ENCODE data around the gene E2F6. TPM values are rescaled to one million over a fixed set of nuclear protein-coding genes. Genes with fewer than 3 reads are reported as not detected.

Gene E2F6
- total and polyA plus RNA-seq, 2 of the 13 experiments (the other 11 are each of a cell fraction or from before 2014, with no cell fraction given): 27.3 to 36.0 TPM

DNA sequence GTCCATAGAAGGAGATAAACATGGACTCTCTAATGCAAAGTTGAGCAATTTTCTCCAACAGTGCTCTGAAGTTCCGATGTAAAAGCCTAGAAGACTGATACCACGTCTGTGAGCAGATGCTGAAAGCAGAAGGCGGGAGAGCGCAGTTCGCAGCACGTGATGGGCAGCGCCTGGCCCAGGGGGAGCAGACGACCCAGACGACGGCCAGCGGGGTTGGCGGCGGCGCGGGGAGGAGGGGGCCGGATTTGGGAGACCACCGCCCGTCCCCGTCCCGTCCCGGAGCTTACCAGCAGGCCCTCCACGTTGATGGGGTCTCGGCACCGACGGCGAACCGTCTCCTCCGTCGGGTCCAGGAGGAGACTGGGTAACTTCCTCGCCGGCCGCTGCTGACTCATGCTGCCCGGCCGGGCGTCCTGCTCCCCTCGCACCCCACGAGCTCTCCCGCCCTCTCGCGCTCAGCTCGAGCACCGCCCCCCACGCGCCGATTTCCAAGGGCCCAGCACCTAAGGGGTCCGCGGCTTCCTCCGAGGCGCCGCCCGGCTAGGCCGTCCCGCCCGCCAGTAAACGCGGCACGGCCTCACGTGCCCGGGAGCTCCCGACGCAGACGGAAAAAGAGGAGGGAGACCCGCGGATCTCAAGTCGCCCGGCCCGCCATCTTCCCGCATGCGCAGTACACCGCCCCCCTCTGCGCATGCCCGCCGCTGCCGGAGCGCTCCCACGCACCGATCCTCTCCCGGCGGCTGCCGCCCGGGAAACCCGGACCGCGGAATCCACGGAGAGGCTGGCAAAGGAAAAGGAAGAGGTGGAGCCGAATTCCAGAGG is at the start of gene E2F6 (continued):
- TF ChIP-seq HHEX (CRISPR knock-in tag; IDR thresholded peaks at IDR 0.05): no peak
- TF ChIP-seq, protein P1, sequence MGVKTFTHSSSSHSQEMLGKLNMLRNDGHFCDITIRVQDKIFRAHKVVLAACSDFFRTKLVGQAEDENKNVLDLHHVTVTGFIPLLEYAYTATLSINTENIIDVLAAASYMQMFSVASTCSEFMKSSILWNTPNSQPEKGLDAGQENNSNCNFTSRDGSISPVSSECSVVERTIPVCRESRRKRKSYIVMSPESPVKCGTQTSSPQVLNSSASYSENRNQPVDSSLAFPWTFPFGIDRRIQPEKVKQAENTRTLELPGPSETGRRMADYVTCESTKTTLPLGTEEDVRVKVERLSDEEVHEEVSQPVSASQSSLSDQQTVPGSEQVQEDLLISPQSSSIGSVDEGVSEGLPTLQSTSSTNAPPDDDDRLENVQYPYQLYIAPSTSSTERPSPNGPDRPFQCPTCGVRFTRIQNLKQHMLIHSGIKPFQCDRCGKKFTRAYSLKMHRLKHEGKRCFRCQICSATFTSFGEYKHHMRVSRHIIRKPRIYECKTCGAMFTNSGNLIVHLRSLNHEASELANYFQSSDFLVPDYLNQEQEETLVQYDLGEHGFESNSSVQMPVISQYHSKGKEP (CRISPR knock-in tag; IDR thresholded peaks at IDR 0.05): peak; percentile 69
- peak; percentile 97; the same call in 1 of the 2 replicates for TF ChIP-seq ZNF75D (CRISPR knock-in tag; IDR thresholded peaks at IDR 0.05; ENCODE audit: borderline replicate concordance)
- peak; percentile 88 for TF ChIP-seq POGZ (CRISPR knock-in tag; IDR thresholded peaks at IDR 0.05)
- TF ChIP-seq, protein P2, sequence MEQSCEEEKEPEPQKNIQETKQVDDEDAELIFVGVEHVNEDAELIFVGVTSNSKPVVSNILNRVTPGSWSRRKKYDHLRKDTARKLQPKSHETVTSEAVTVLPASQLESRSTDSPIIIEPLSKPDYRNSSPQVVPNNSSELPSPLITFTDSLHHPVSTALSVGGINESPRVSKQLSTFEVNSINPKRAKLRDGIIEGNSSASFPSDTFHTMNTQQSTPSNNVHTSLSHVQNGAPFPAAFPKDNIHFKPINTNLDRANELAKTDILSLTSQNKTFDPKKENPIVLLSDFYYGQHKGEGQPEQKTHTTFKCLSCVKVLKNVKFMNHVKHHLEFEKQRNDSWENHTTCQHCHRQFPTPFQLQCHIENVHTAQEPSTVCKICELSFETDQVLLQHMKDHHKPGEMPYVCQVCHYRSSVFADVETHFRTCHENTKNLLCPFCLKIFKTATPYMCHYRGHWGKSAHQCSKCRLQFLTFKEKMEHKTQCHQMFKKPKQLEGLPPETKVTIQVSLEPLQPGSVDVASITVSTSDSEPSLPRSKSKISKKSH (CRISPR knock-in tag; IDR thresholded peaks at IDR 0.05; ENCODE audit: borderline replicate concordance): peak; percentile 99
- peak; percentile 76; the same call in 1 of the 2 replicates for TF ChIP-seq ZKSCAN8 (CRISPR knock-in tag; IDR thresholded peaks at IDR 0.05; ENCODE audit: borderline replicate concordance)
- peak; percentile 95 for TF ChIP-seq KDM3A (CRISPR knock-in tag; IDR thresholded peaks at IDR 0.05; ENCODE audit: low read depth)
- TF ChIP-seq ZNF33A (CRISPR knock-in tag; IDR thresholded peaks at IDR 0.05; ENCODE audit: borderline replicate concordance): peak; percentile 77; the same call in 1 of the 2 replicates
- TF ChIP-seq ZFP90 (CRISPR knock-in tag; IDR thresholded peaks at IDR 0.05; ENCODE audit: borderline replicate concordance): peak; percentile 99
- peak; percentile 42; the same call in 1 of the 2 replicates for TF ChIP-seq FOXJ3 (CRISPR knock-in tag; IDR thresholded peaks at IDR 0.05; ENCODE audit: borderline replicate concordance)
- TF ChIP-seq, protein P3, sequence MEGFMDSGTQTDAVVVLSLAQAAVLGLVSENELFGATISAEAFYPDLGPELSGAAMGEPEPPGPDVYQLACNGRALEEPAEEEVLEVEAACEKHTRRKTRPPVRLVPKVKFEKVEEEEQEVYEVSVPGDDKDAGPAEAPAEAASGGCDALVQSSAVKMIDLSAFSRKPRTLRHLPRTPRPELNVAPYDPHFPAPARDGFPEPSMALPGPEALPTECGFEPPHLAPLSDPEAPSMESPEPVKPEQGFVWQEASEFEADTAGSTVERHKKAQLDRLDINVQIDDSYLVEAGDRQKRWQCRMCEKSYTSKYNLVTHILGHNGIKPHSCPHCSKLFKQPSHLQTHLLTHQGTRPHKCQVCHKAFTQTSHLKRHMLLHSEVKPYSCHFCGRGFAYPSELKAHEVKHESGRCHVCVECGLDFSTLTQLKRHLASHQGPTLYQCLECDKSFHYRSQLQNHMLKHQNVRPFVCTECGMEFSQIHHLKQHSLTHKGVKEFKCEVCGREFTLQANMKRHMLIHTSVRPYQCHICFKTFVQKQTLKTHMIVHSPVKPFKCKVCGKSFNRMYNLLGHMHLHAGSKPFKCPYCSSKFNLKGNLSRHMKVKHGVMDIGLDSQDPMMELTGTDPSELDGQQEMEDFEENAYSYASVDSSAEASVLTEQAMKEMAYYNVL (CRISPR knock-in tag; IDR thresholded peaks at IDR 0.05; ENCODE audit: borderline replicate concordance): peak; percentile 86
- TF ChIP-seq ZNF629 (CRISPR knock-in tag; conservative IDR thresholded peaks at IDR 0.05): peak; percentile 46; the same call in 1 of the 2 replicates
- TF ChIP-seq HMG20A (CRISPR knock-in tag; IDR thresholded peaks at IDR 0.05; ENCODE audit: borderline replicate concordance): peak; percentile 13; the same call in 1 of the 2 replicates
- peak; percentile 97 for TF ChIP-seq ZNF20 (CRISPR knock-in tag; IDR thresholded peaks at IDR 0.05)
- TF ChIP-seq NFKB2 (CRISPR knock-in tag; IDR thresholded peaks at IDR 0.05; ENCODE audit: borderline replicate concordance): peak; percentile 100
- 0 out of 2 replicates have a peak, but pooled peaks have one; percentile 10 for TF ChIP-seq KDM6A (CRISPR knock-in tag; IDR thresholded peaks at IDR 0.05; ENCODE audit: low read depth)
- peak; percentile 98 for TF ChIP-seq SALL1 (CRISPR knock-in tag; IDR thresholded peaks at IDR 0.05)
- TF ChIP-seq ZBED4 (CRISPR knock-in tag; IDR thresholded peaks at IDR 0.05; ENCODE audit: borderline replicate concordance): peak; percentile 85

All from HepG2 (cell line).